ENCODE measurements around the gene TOMM40.

Gene TOMM40

GRCh38 chr19:44942067-44942571 lies 51.1 kb downstream of the TOMM40 start, which contains the start of gene APOC4:
TSS of gene APOC4 (plus strand) at chr19:44942237. CDS start at chr19:44942278, 41 bp downstream.
- no peak within 1 kb of the TSS for H3K4me3 ChIP-seq (replicated peaks; ENCODE audit: low read depth, low read length)
- TF ChIP-seq CTCF (IDR thresholded peaks at IDR 0.05; ENCODE audit: low read depth, low read length, missing control alignments), result no peak
- DNase-seq (ENCODE audit: extremely low read depth, low read depth), result no peak

DNA sequence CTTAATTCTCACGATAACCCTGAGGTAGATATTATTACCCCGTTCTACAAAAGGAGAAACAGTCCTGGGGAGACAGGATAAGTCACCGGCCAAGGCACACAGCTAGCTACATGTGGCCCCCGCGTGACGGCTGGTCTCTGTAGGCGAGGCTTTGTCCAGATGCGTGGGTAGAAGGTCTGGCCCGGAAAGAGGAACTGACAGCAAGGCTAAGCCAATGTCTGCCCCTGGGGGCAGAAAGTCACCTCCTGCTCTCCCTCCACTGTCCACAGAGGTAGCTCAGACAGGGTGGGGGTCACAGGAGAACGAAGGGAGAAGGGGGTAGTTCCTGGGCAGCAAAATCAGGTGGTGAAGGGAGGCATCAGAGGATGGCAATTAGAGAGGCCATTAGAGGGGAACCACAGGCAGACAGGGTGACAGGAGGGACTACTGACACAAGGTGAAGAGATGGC lies 52.8 kb downstream of the TOMM40 start:
- no peak for TF ChIP-seq CTCF (IDR thresholded peaks at IDR 0.05; ENCODE audit: low read depth, low read length, missing control alignments)
- no peak for DNase-seq (ENCODE audit: extremely low read depth, low read depth)
- no peak overlapping the region for H3K4me3 ChIP-seq (replicated peaks; ENCODE audit: low read depth, low read length)

DNA sequence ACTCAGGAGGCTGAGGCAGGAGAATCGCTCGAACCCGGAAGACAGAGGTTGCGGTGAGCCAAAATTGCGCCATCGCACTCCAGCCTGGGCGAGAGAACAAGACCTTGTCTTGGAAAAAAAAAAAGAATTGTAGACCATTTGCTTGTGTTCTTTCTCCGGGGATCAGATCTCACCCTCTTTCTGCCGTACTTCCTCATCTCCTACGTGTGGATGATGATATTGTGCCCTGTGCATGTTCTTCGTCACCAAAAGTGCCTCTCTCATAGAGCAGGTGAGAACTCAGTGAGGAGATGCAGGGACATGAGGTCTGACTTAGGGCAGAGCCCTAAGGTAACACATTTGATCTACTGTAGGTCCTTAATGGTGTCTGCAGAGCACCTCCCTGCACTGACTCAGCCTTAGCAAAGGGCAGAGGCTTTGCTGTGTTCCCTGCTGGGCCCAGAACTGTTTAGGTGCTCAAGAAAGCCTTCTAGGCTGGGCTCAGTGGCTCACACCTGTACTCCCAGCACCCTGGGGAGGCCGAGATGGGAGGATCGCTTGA lies 56.1 kb downstream of the TOMM40 start:
- H3K4me3 ChIP-seq (replicated peaks; ENCODE audit: low read depth, low read length), result no peak overlapping the region
- no peak for TF ChIP-seq CTCF (IDR thresholded peaks at IDR 0.05; ENCODE audit: low read depth, low read length, missing control alignments)
- DNase-seq (ENCODE audit: extremely low read depth, low read depth), result no peak

DNA sequence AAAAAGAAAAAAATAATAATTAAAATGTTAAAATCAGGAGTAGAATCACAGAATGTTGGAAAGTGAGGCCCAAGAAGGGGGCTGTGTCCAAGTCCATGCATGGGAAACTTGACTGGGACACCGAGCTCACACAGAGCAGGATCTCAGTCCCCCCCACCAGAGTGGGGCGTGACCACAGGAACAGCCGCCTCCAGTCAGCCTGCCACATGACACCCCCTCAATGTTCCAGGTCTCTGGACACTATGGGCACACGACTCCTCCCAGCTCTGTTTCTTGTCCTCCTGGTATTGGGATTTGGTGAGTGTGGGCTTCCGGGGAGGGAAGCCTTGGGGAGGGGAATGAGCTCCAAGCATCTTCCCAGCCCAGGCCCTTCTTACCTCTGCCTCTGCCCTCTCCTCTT lies 57.2 kb downstream of the TOMM40 start:
- no peak overlapping the region for H3K4me3 ChIP-seq (replicated peaks; ENCODE audit: low read depth, low read length)
- no peak for DNase-seq (ENCODE audit: extremely low read depth, low read depth)
- no peak for TF ChIP-seq CTCF (IDR thresholded peaks at IDR 0.05; ENCODE audit: low read depth, low read length, missing control alignments)

DNA sequence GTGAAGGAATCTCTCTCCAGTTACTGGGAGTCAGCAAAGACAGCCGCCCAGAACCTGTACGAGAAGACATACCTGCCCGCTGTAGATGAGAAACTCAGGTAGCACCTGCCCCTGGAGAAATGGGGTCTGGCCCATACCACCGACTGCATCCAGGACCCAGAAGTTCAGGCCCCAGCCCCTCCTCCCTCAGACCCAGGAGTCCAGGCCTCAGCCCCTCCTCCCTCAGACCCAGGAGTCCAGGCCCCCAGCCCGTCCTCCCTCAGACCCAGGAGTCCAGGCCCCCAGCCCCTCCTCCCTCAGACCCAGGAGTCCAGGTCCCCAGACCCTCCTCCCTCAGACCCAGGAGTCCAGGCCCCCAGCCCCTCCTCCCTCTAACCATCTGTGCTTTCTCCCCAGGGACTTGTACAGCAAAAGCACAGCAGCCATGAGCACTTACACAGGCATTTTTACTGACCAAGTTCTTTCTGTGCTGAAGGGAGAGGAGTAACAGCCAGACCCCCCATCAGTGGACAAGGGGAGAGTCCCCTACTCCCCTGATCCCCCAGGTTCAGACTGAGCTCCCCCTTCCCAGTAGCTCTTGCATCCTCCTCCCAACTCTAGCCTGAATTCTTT lies 57.8 kb downstream of the TOMM40 start:
- no peak for TF ChIP-seq CTCF (IDR thresholded peaks at IDR 0.05; ENCODE audit: low read depth, low read length, missing control alignments)
- DNase-seq (ENCODE audit: extremely low read depth, low read depth), result no peak
- H3K4me3 ChIP-seq (replicated peaks; ENCODE audit: low read depth, low read length), result no peak overlapping the region

- H3K4me3 ChIP-seq (replicated peaks; ENCODE audit: low read depth, low read length), result no peak overlapping the region
- TF ChIP-seq CTCF (IDR thresholded peaks at IDR 0.05; ENCODE audit: low read depth, low read length, missing control alignments), result no peak
- no peak for DNase-seq (ENCODE audit: extremely low read depth, low read depth)
Observed at GRCh38 chr19:44949550-44949949, 58.5 kb downstream of the TOMM40 start.
